Head of caudate nucleus (tissue), 42 donors: Measurements from ENCODE around the gene LPCAT3.
A peak's percentile ranks its signal among the peaks of the same experiment; 100 is the strongest.

ENCODE experiments used
- DNase-seq, 42 donors: peaks; one replicate each; pipeline versions ENCODE4 v3.0.0 to v3.0.0-alpha.2; 2020 to 2021; ENCODE audit warnings: mixed read lengths in 7 of 42
- intact Hi-C: fragments of 100-400 bp; cut with DNase I; formaldehyde crosslinking; loops from one replicate; pipeline ENCODE4 v1.15.0; 2022

Gene LPCAT3

GRCh38 chr12:6929466-6930452, 88.5 kb downstream of the LPCAT3 start:
- intact Hi-C loops, result no loop called here
- no peak for DNase-seq

DNA sequence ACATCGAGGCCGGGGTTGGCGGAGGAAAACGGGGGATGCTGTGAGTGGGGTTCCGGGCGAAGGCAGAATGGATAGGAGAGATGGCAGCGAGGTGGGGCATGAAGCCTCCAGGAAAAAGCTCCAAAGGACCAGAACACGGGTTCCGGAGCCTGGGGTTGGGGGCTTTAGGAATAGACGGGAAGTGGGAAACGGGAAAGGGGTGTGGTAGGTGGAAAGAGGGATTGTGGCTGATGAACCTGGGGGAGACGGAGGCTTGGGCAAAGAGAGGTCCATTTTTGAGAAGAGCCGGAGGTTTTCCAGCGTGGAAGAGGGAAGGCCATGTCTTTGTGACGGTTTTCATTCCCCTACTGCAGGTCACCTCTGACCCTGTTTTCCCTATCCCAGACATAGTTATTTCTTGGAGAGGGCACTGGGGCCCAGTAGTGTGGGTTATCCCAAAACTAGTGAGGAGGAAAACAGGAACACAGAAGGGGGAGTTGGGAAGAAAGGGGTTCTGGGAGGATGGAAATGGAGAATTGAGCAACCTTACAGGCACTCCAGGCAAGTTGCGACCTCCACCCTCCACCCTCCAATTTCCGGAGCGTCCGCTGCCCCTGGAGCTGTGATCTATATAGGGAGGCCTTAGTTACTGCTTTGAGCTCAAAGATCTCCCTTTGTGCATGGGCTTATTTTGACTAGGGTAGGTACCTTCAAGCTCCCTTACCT, 89.4 kb downstream of the LPCAT3 start:
- peak in 8 of 42 donors; percentile 40 to 64 (median 48) for DNase-seq
- intact Hi-C loops, result no loop called here

DNA sequence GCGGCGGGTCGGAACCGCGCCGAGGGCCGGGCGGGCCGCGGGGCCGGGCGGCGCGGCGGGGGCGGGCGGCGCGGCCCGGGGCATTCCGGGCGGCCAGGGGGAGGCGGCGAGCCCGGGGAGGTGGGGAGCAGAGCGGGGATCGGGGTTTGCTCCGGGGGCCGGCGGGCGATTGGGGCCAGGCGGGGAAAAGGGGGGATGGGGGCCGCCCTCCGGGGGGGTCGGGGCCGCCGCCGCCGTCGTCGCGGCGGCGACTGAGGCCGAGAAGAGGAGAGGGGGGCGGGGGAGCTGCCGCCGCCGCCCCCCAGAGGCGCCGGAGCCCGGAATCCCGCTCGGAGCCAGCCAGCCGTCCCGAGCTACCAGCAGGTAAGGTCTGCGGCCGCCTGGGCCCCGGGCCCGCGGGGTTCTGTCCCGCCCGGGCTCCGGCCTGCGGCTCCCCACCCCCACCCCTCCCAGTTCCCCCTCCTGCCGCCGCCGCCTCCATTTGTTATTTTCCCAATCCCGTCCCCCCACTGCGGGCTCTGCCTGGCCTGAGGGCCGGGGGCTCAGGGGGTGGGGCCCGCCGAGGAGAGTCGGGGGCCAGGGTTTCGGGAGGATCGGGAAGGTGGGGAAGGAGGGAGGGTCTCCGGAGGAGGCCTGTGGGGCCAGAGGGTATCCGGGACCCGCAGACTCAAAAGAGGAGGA, 90.1 kb downstream of the LPCAT3 start:
- intact Hi-C loops, result no loop called here
- DNase-seq, result peak in 7 of 42 donors; percentile 17 to 59 (median 53)

DNA sequence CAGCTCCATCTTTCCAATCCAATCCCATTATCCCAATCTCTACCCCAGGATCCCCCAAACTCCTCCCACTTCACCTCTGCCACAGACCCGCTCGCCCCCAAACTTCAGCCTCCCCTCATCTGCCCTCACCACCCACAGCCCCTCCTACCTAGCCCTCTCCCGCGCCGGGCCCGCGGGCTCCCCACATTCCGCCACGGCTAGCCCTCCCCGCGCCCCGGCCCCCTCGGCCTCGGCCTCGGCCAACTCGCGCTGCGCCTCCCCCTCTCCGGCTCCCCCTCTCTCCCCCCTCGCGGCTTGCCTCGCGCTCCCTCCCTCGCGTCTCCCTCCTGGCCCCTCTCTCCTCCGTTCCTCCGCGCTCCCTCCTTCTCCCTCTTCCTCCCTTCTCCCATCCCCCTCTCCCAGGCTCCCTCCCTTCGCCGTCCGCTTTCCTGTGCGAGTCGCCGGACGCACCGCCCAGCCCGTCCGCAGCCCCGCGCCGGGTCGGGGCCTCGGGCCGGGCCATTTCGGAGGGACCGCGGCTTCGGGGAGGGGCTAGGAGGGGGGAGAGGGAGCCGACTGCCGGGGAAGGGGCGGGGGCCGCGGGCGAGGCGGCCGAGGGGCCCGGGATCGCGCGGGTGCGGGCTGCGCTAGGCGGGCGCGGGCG, 90.8 kb downstream of the LPCAT3 start, which contains the start of gene ATN1:
ATN1 (plus strand) TSS at position 581 of the 643 bp plus-strand sequence. CDS start 6,043 bp downstream, outside the sequence.
- intact Hi-C loops, result no loop called here
- DNase-seq, result peak; percentile 61 to 95 (median 84)
